ENCODE results near the gene KRT6B. TPM values are rescaled to one million over a fixed set of nuclear protein-coding genes. Genes with fewer than 3 reads are reported as not detected.

KRT6B gene
- total RNA-seq, 1 experiment from 2014 or later: 7.7 TPM

- no TSS peak for BruUV-seq (replicated peaks)
- POLR2A ChIA-PET (ENCODE audit: unreplicated experiment): no interaction called here
Measured at GRCh38 chr12:52464897-52465296, 13.0 kb upstream of the KRT6B start.

GRCh38 chr12:52461693-52462092 lies 9.7 kb upstream of the KRT6B start:
- Histone ChIP-seq H3K79me2 (ENCODE audit: low read length) (no peaks in the 10 kb centered on the region), H3K9me3 (ENCODE audit: low read length) (no peaks in the 10 kb centered on the region), H3K9me2 (replicated peaks; ENCODE audit: low read length) (no peaks in the 10 kb centered on the region), H3K4me3 (ENCODE audit: low read length) (no peak overlapping the region), H4K20me1 (ENCODE audit: low read length) (no peaks in the 10 kb centered on the region), H3K27me3 (ENCODE audit: low read length) (no peaks in the 10 kb centered on the region), H3K9ac (ENCODE audit: low read length) (no peak overlapping the region), H3K36me3 (ENCODE audit: low read depth, low read length) (no peaks in the 10 kb centered on the region), H2AFZ (ENCODE audit: low read length) (no peak overlapping the region), H3K4me1 (ENCODE audit: insufficient read depth, low read length) (no peaks in the 10 kb centered on the region), H3K27ac (ENCODE audit: low read length) (no peak overlapping the region), H3F3A (ENCODE audit: low read length, unreplicated experiment) (no peaks in the 10 kb centered on the region), H3K4me2 (ENCODE audit: low read length) (no peak overlapping the region)
- POLR2A ChIA-PET (ENCODE audit: unreplicated experiment): no interaction called here
- DNase-seq (no peak), ATAC-seq (no peak)
- CTCF ChIA-PET: no interaction called here
- intact Hi-C loops (cut with micrococcal nuclease): no loop called here
- TF ChIP-seq EZH2phosphoT487 (IDR thresholded peaks at IDR 0.05; ENCODE audit: borderline replicate concordance, low read length): no peak
- no peak for TF ChIP-seq EZH2 (IDR thresholded peaks at IDR 0.05; ENCODE audit: low read length, unreplicated experiment)
- TF ChIP-seq CTCF (conservative IDR thresholded peaks at IDR 0.05; ENCODE audit: low read depth, low read length): no peak
- BruUV-seq (replicated peaks): no TSS peak

More at GRCh38 chr12:52464897-52465296, 13.0 kb upstream of the KRT6B start:
- Histone ChIP-seq H3K4me2 (ENCODE audit: low read length) (no peak overlapping the region), H3K9me2 (replicated peaks; ENCODE audit: low read length) (no peaks in the 10 kb centered on the region), H3K4me1 (ENCODE audit: insufficient read depth, low read length) (no peaks in the 10 kb centered on the region), H3K4me3 (ENCODE audit: low read length) (no peak overlapping the region), H3K27me3 (ENCODE audit: low read length) (no peaks in the 10 kb centered on the region), H3K36me3 (ENCODE audit: low read depth, low read length) (no peaks in the 10 kb centered on the region), H3K9ac (ENCODE audit: low read length) (no peak overlapping the region), H2AFZ (ENCODE audit: low read length) (no peak overlapping the region), H3K79me2 (ENCODE audit: low read length) (no peaks in the 10 kb centered on the region), H3K27ac (ENCODE audit: low read length) (no peak overlapping the region), H3F3A (ENCODE audit: low read length, unreplicated experiment) (no peaks in the 10 kb centered on the region), H4K20me1 (ENCODE audit: low read length) (no peaks in the 10 kb centered on the region), H3K9me3 (ENCODE audit: low read length) (no peaks in the 10 kb centered on the region)
- CTCF ChIA-PET: no interaction called here
- DNase-seq (no peak), ATAC-seq (no peak)
- intact Hi-C loops (cut with micrococcal nuclease): no loop called here
- TF ChIP-seq EZH2phosphoT487 (IDR thresholded peaks at IDR 0.05; ENCODE audit: borderline replicate concordance, low read length): no peak

- Histone ChIP-seq H3K9ac (ENCODE audit: low read length) (no peak overlapping the region), H3K4me1 (ENCODE audit: insufficient read depth, low read length) (peaks cover 24% of the 10 kb centered on the region), H3K27me3 (ENCODE audit: low read length) (no peaks in the 10 kb centered on the region), H3K4me3 (ENCODE audit: low read length) (no peak overlapping the region), H3K9me3 (ENCODE audit: low read length) (no peaks in the 10 kb centered on the region), H3K79me2 (ENCODE audit: low read length) (no peaks in the 10 kb centered on the region), H3K4me2 (ENCODE audit: low read length) (no peak overlapping the region), H3K9me2 (replicated peaks; ENCODE audit: low read length) (no peaks in the 10 kb centered on the region), H3K27ac (ENCODE audit: low read length) (no peak overlapping the region), H3F3A (ENCODE audit: low read length, unreplicated experiment) (no peaks in the 10 kb centered on the region), H2AFZ (ENCODE audit: low read length) (no peak overlapping the region), H4K20me1 (ENCODE audit: low read length) (no peaks in the 10 kb centered on the region), H3K36me3 (ENCODE audit: low read depth, low read length) (no peaks in the 10 kb centered on the region)
- POLR2A ChIA-PET (ENCODE audit: unreplicated experiment): no interaction called here
- ATAC-seq (no peak), DNase-seq (no peak)
- intact Hi-C loops (cut with micrococcal nuclease): loop anchor here (10.0 kb wide), 1 partner anchor 64 kb away; no protein-coding TSS in a partner anchor
- no TSS peak for BruUV-seq (replicated peaks)
- TF ChIP-seq CTCF (conservative IDR thresholded peaks at IDR 0.05; ENCODE audit: low read depth, low read length) (no peak), EZH2 (IDR thresholded peaks at IDR 0.05; ENCODE audit: low read length, unreplicated experiment) (no peak)
- CTCF ChIA-PET: no interaction called here
Measured at GRCh38 chr12:52458861-52459260, 6.9 kb upstream of the KRT6B start.

Measured in PC-3 (cell line).